HG03139 (cell line): ENCODE results near the gene C2orf49.

Experiments
- ATAC-seq: cut with Tn5 transposase; IDR thresholded peaks from one replicate; pipeline ENCODE4 v1.9.1; 2021; ENCODE audit not compliant: unreplicated experiment

C2orf49 gene

DNA sequence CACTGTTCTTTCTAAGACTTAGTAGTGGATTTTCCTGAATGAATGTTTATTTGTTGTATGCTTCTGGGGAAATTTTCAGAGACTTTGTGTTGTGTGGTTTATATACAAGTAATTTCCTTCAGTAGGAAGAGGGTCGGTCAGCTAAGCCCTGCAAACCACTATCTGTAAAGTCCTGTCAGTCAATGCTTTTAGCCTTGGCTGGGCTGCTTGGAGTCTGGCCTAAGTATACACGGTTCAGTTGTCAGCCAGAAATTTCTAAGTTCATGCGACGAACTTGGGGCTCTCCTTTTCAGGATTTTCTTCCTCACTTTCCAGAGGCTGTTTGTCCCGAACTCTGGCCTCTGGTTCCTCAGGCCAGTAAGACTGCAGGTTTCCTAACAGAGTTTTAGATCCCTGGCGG, 21.3 kb downstream of the C2orf49 start:
- no peak for ATAC-seq

DNA sequence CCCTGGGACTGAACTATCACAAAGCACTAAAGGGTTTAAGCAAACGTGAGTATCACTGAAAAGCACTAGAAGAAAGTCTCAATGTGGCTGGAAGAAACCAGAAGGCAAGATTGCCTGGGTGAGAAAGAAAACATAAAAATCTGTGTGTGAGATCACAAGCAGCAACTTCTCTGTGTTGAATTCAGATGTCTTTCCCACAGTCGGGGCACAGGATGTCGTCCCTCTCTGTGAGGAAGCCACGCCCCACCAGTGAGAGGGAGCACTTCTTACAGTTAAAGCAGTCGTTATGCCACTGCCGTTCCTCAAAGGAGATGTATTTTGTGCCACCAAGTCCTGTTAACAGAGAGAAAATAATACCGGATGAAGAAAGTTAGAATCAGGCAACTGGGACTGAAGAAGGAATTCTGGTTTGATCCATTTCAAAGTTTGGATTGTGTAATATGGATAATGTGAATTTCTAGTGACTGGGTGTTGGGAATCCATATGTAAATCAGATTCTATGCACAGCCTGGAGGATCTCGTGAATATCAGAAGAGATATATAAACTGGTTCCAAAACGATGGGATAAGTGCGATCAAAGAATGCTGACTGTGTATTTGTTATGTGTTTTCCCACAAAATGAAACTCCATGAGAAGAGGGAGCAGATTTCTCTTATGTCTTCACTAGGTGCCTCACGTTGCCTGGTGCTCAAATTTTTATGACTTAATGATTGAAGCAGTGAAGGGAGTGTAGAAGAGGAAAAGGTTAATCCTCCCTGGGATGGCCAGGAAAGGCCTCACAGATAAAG, 24.0 kb downstream of the C2orf49 start:
- no peak for ATAC-seq

DNA sequence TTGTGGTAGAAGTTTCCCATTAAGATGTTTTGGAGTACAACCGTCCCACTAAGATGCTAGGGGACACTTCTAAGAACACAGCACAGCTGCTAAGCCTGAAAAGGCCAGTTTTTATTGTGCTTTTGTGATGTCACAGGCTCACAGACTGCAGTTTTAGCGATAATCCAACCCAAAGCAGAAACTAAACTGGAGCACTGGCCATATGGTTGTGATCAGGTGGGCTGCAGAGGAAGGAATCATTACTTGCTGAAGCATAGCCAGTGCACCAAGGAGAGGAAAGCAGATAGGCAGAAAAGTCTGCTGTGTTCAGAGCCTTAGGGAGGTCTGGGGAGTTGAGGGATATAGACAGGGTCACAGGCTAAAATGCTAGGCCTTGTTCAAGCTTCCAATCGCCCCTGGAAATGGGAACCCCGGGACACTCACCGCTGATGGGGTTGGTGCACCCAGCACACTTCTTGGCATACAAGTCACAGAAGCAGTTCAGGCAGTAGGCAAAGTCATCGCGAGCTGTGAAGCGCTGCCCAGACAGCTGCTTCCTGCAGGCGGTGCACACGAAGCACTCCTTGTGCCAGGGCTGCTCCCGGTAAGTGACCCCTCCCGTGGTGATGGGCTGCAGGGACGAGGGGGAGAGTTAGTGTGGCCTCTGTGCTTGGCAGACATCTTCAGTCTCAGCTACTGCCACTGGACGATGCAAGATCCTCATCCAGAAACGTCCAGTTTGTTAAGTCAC, 25.7 kb downstream of the C2orf49 start:
- ATAC-seq, result no peak

DNA sequence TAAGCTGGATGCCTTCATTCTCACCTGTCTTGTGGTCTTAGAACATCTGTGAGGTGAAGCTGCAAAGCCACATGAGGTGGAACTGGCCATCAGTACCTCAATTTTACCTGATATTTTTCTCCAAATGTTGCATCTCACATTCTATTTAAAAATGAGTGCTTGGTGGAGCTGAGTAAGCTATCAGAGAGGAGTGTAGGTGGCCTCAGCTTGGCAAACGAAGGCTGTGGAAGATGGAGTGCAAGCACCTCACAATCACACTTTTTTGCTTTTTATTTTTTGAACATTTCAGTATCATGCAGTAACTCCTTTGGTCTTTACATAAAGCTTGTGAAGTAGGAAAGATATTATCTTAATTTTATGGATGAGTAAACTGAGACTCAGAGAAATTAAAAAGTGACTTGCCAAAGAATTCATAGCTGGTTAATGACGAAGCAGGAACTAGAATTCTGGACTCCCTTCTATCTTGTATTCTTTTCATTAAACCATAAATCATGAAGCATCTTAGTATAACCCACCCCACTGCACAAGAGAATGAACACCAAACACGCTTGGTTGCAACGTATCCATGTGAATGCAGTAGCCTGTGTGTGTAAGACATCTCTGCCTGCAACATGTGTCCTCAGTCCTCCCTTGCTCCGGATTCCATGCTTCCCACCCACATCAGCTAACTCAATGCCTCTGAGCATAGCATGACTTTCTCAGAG, 27.2 kb downstream of the C2orf49 start:
- no peak for ATAC-seq

DNA sequence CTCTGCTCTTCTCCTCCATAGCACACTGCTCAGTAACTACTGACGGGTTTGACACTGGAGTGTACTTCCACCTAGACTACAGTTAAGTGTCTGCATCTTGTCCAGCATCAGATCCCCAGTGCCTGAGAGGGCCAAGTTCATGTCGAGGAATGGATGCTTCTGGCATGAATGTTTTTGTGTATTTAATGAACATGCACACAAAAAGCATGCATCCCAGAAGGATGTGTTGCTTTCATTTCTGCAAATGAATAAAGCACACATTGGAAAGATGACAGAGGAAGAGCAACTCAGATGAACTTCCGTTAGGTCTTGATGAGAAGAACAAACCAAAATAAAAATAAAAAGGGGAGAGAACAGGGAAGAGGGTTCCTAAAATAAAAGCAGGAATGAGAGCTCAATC, 27.9 kb downstream of the C2orf49 start:
- no peak for ATAC-seq

DNA sequence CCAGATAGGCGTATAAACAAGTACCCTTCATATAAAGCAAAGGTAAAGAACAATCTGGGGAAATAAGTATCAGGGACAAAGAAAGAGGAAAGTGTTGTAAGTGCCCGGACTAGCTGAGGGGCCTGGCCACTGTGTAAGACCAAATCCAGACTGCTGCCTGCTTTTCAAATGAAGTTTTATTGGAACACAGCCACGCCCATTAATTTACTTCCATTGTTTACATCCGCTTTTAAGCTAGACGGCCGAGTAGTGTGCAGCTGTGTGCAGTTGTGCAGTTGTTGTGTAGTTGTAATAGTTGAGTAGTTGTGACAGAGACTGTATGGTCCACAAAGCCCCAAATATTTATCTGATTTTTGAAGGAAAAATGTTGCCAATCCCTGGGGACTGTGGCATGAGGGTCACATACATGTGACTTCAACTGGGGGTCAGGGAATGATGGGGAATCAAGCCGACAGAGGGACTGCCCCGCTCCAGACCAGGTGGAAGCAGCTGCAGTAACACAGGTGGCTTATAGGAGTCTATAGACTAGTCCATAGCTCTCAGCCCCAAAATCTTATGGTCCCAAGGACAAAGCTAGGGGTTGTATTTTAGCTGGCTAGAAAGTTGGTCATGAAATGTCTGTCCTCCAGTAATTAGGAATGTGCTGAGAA, 31.5 kb downstream of the C2orf49 start:
- ATAC-seq, result no peak

DNA sequence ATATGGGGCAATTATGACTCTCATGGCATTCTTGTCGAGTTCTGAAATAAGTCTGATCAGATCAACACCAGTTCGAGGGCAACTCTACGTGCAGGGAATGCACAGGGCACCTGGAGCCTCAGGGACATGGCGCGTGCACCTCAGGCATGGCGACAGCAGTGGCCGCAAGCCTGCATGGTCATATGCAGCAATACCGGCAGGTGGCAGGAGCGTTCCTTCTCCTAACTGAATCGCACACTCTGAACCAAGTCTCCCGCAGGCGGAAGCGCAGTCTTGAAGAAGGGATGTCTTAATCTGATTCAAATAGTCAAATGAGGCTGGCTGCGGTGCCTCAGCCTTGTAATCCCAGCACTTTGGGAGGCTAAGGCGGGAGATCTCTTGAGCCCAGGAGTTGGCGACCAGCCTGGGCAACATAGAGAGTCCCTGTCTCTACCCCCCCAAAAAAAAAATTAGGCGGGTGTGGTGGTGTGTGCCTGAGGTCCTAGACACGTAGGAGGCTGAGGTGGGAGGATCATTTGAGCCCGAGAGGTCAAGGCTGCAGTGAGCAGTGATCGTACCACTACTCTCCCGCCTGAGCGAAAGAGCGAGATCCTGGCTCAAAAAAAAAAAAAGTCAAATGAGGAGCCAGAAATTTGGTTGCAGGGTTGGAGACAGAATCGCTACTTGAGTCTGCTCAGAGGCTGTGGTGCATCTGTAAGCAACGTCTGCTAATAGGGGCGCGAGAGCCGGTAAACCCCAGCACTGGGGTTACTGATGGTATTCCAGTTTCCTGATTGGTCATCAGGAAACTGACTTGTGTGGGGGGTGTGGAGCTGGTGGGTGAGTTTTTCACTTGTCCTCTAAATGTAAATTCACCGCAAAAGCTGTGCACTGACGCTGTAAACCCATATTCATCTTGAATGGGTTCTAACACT, 32.7 kb downstream of the C2orf49 start:
- ATAC-seq, result peak; percentile 96

DNA sequence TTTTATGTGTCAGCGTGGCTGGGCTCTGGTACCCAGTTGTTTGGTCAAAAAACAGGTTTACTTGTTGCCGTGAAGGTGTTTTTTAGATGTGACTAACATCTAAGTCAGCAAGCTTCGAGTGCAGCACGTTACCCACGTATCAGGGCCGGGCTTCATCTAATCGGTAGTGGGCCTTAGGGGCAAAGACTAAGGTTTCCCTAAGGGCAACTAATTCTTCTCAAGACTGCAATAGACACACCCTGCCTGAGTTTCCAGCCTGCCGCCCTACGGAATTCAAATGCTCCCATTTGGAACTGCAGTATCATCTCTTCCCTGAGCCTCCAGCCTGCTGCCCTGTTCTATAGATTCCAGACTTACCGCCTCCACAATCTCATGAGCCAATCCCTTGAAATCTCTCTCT, 33.8 kb downstream of the C2orf49 start:
- ATAC-seq, result no peak

DNA sequence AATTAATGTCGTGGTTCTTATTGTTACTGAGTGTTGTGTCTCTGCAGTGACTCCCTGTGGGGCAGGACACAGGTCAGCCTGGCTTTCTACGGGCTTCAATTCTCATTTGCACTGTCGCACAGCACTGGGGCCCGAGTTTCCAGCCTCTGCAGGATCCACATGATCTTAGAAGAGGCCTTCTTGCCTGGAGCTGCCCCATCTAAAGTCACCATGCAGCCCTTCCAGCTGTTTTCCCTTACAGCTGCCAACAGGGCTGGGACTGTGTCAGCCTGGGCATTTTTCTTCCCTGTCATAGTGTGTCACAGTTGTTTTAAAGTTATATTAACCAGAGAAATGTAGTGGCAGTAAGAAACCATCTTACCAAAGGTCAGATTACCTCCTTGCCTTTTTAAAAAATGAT, 34.5 kb downstream of the C2orf49 start:
- ATAC-seq, result no peak

DNA sequence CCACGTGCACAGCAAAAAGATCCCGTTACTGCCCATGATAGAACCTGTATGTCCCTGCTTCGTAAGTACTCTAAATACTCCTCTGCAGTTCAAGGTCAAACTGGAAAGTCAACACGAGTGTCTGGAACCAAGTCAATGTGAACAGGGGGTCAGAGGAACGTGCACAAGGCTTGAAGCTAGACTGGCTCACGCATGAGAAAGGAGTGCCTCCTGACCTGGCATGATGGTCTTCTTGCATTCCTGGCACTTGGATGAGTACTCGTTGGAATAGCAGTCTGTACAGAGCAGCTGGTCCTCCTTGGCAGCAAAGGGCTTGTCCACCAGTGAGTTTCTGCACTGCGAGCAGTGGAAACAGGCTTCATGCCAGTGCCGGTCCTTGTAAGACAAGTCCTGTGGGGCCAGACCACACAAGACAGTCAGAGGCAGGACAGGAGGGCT, 36.0 kb downstream of the C2orf49 start:
- no peak for ATAC-seq

DNA sequence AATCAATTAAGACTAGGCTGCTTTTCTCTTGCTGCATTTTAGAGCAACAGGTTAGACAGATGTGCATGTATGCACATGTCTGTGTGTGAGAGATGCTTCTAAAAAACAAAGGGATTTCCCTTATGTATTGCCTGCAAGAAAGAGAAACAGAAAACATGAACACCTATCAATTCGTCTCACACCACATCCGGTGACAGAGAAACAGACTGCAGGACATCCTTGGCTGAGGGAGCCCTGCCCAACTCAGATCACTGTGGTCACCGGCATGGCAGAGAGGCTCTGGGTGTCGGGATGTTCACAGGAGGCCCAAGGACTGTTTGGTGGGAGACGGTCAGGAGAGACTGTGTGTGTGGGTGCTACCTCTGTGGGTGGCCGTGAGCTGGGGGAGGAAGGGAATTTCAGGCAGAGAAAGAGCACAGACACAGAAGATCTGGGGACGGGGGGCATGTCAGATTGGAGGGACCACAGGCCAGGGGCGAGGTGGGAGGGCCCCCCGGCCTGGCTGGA, 36.6 kb downstream of the C2orf49 start:
- ATAC-seq, result peak; percentile 55

DNA sequence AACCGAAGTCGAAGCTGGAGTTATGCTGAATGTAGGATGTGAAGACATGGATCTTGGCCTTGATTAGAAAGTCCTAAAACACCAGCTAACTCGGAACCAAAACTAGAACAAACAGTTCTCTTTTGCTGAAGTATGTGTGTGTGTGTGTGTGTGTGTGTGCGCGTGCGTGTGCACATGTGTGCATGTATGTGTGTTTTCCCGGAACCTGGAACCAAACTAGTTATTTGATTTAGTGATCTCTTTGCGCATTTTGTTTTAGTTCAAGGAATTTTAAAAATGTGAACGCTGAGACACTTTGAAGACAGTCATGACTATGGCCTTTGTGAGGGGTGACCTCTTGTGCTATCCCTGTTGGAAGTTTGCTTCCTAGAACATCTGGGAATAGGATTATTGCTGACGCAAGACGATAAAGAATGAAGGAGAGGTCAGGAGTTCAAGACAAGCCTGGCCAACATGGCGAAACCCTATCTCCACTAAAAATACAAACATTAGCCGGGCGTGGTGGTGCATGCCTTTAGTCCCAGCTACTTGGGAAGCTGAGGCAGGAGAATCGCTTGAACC, 37.7 kb downstream of the C2orf49 start:
- ATAC-seq, result no peak

DNA sequence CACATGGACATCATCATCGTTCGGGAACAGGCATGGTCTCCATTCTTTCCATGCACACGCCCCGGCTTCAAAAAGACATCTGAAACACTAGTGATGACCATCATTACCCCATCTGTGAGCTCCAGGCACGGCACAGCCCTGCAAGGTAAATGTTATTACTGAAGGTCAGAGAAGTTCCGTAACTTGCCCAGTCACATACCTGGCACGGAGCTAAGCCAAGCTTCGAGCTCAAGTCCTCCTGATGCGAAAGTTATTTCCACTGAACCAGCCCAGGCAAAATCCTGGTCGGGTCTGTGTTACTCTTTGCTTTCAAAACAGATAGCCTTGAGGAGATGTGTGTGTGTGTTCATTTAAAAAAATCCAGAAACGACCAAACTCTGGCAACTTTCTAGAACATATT, 38.7 kb downstream of the C2orf49 start:
- no peak for ATAC-seq

DNA sequence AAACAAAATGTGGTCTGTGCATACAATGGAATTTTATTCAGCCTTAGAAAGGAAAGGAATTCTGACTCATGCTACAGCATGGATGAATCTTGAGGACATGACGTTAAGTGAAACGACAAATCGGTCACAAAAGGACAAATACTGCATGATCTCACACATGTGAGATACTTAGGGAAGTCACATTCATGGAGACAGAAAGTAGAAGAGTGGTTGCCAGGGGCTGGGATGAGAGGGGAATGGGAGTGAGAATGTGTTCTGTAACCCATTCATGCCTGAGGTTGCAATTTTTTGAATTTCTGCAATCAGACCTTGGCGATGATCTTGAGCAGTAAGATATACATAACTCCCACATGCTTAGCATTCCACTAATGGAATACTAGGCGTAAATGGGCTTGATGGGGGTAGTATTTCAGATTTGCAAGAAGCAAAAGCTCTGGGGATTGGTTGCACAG, 39.5 kb downstream of the C2orf49 start:
- ATAC-seq, result no peak

DNA sequence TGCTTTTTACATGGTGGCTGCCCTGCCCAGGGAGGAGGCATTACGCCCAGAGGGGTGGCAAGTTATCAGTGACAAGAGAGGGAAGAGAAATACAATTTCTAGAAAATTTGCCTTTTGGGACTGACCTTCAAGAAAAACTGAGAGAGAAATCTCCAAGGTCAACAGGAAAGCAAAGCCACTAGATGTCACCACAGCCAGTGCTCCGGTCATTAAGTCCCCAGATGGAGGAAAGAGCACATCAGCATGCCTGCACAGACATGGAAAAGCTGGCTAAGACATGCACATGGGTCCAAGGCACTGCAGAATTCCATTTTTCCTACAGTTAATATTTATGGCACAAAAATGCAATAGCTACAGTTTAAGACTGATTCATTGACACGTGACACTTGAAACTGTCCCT, 40.5 kb downstream of the C2orf49 start:
- no peak for ATAC-seq

DNA sequence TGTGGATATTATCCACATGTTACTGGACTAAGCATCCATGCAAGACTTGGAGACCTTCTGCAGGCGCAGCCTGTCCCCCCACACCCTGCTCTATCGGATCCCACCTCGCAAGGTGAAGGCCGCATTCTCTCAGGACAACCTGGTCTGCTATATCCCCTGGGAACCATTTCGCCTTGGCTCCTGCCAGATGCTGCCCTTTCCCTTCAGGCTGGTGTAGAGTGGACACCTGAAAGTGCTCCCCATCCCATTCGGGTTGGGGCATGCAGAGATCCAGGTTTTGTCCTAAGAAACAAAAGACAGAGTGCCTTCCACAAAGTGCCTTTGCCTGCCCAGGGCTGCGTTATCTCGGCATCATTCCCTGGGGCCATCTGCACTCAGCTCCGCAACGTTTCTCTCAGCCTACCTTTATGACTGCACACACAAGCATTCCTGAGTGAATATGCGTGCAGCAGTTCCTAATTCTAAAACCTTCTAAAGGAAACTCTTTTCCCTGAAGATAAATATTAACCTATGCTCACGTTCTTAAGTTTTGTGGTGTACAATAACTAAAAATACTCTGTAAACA, 41.0 kb downstream of the C2orf49 start:
- ATAC-seq, result no peak

DNA sequence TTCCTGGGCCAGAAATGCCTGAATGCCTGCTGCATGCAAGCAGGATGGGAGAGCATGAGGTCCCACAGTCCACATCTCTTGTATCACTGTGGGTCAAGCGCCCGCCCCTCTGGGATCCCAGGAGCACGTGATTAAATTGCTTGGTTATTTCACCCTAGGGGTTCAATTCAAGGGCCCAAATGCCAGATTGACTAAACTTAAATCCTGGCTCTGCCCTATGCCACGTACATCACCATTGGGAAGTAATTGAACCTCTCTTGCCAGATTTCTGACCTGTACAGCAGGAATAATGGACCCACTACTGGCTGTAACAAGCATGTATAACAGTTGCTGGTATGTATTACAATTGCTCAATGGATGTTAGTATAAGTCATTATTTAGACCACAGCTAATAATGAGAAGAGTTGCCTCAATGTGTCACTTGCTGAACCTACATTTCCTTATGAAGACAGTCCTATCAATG, 41.6 kb downstream of the C2orf49 start:
- no peak for ATAC-seq

DNA sequence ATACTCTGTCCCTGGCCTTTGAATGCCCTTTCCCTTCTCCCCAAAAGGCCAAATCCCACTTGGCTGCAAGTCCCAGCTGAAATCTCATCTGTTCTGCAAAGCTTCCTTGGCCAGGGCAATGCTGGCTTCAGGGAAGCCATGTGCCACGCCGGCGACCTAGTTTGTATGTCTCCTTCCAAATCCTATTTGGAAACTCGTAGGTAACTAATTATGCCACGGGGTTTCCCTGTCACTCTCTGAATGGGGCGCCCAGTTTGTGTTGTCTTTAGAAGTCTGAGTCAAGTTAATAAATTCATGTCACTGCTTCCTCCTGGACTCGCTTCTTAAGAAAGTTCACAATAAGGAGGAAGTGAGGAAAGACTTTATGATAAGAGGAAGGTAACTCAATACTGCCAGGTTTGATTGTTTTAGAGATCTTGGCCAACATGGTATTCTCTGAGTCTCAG, 42.4 kb downstream of the C2orf49 start:
- no peak for ATAC-seq

DNA sequence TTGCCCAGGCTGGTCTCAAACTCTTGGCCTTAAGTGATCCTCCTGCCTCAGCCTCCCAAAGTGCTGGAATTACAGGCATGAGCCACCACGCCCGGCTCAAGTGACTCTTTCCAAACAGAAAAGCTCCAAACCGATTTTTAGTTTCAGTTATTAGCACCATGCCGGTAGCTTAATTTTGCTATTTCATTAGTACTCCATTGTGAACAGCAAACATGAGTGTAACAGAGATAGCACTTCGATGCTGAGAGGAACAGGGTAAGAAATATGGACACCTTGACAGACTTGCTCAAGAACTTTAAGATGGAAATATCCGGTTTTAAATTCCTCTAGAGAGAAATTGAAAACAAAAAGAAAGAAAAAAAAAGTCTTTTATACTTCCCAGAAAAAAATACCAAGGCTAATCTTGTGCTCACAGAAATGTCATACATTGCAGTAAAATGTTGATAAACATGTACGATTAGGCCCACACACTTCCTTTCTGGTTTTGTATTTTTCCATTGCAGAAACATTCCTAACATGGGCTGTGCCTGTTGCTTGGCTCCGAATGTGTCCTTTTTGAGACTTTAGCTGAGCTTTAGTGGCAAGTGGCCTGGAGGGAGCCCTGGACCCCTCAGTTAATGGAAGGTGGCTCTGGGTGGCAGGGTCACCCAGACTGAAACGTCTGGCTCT, 43.2 kb downstream of the C2orf49 start:
- no peak for ATAC-seq
